ENCODE results near the gene OR2H1. TPM values are rescaled to one million over a fixed set of nuclear protein-coding genes. Genes with fewer than 3 reads are reported as not detected.

OR2H1 gene
- polyA plus RNA-seq, 2 donors: not detected

- Histone ChIP-seq H3K4me1 (ENCODE audit: control insufficient read depth in 2 of 2, insufficient read depth in 2 of 2, low read length in 1 of 2) (no peaks in the 10 kb centered on the region), H3K36me3 (ENCODE audit: control insufficient read depth in 2 of 2, insufficient read depth in 2 of 2, low read length in 1 of 2) (no peaks in the 10 kb centered on the region), H3K27ac (ENCODE audit: low read depth in 2 of 2, low read length in 1 of 2) (no peak overlapping the region), H3K27me3 (ENCODE audit: control insufficient read depth in 1 of 2, insufficient read depth in 2 of 2, low read length in 2 of 2) (peaks cover 0 to 2% of the 10 kb centered on the region in 2 donors), H3K9me3 (ENCODE audit: control insufficient read depth in 2 of 2, insufficient read depth in 1 of 2, low read depth in 1 of 2, low read length in 1 of 2) (peaks cover 0 to 4% of the 10 kb centered on the region in 2 donors), H3K4me3 (ENCODE audit: low read depth in 1 of 2, low read length in 2 of 2) (no peak overlapping the region)
- WGBS, 2 donors: 74 to 90% methylated on average over 3 of the region's 3 CpGs
Observed at GRCh38 chr6:29490055-29490454, 33.1 kb downstream of the OR2H1 start.

DNA sequence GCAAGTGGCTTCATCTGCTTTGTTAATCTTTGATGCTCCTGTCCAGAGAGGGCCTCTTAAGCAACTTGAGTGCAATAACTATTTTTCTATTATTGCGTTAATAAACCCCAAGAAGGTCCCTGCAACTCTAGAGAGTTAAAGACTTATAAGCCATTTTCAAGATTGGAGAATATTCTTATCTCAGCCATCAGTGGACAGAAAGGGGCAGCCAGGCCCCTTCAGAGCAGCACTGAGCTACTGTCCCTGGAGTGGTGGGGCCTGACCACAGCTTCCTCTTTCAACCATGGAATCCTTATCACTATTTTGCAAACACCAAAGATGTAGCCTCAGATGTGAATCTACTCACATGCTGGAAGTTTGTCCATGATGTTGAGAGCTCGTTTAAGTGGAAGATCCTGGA, 33.6 kb downstream of the OR2H1 start:
- no peaks in the 10 kb centered on the region for H3K36me3 ChIP-seq (ENCODE audit: control insufficient read depth in 2 of 2, insufficient read depth in 2 of 2, low read length in 1 of 2)
- H3K4me3 ChIP-seq (ENCODE audit: low read depth in 1 of 2, low read length in 2 of 2): no peak overlapping the region
- H3K27ac ChIP-seq (ENCODE audit: low read depth in 2 of 2, low read length in 1 of 2): no peak overlapping the region
- WGBS, 2 donors: 66 to 68% methylated on average over 2 of the region's 2 CpGs
- H3K4me1 ChIP-seq (ENCODE audit: control insufficient read depth in 2 of 2, insufficient read depth in 2 of 2, low read length in 1 of 2): no peaks in the 10 kb centered on the region
- H3K9me3 ChIP-seq (ENCODE audit: control insufficient read depth in 2 of 2, insufficient read depth in 1 of 2, low read depth in 1 of 2, low read length in 1 of 2): peaks cover 0 to 4% of the 10 kb centered on the region in 2 donors
- H3K27me3 ChIP-seq (ENCODE audit: control insufficient read depth in 1 of 2, insufficient read depth in 2 of 2, low read length in 2 of 2): peaks cover 0 to 2% of the 10 kb centered on the region in 2 donors

- no peak overlapping the region for H3K27ac ChIP-seq (ENCODE audit: low read depth in 2 of 2, low read length in 1 of 2)
- H3K36me3 ChIP-seq (ENCODE audit: control insufficient read depth in 2 of 2, insufficient read depth in 2 of 2, low read length in 1 of 2): no peaks in the 10 kb centered on the region
- no peak overlapping the region for H3K4me3 ChIP-seq (ENCODE audit: low read depth in 1 of 2, low read length in 2 of 2)
- WGBS, 2 donors: 79 to 87% methylated on average over 4 of the region's 4 CpGs
- peaks cover 0 to 4% of the 10 kb centered on the region in 2 donors for H3K9me3 ChIP-seq (ENCODE audit: control insufficient read depth in 2 of 2, insufficient read depth in 1 of 2, low read depth in 1 of 2, low read length in 1 of 2)
- no peaks in the 10 kb centered on the region for H3K4me1 ChIP-seq (ENCODE audit: control insufficient read depth in 2 of 2, insufficient read depth in 2 of 2, low read length in 1 of 2)
- no peaks in the 10 kb centered on the region for H3K27me3 ChIP-seq (ENCODE audit: control insufficient read depth in 1 of 2, insufficient read depth in 2 of 2, low read length in 2 of 2)
Observed at GRCh38 chr6:29491574-29491973, 34.6 kb downstream of the OR2H1 start.

- Histone ChIP-seq H3K4me3 (ENCODE audit: low read depth in 1 of 2, low read length in 2 of 2) (no peak overlapping the region), H3K36me3 (ENCODE audit: control insufficient read depth in 2 of 2, insufficient read depth in 2 of 2, low read length in 1 of 2) (no peaks in the 10 kb centered on the region), H3K27me3 (ENCODE audit: control insufficient read depth in 1 of 2, insufficient read depth in 2 of 2, low read length in 2 of 2) (no peaks in the 10 kb centered on the region), H3K4me1 (ENCODE audit: control insufficient read depth in 2 of 2, insufficient read depth in 2 of 2, low read length in 1 of 2) (no peaks in the 10 kb centered on the region), H3K9me3 (ENCODE audit: control insufficient read depth in 2 of 2, insufficient read depth in 1 of 2, low read depth in 1 of 2, low read length in 1 of 2) (no peaks in the 10 kb centered on the region), H3K27ac (ENCODE audit: low read depth in 2 of 2, low read length in 1 of 2) (no peak overlapping the region)
- WGBS, 2 donors: 69 to 75% methylated on average over 2 of the region's 2 CpGs
Observed at GRCh38 chr6:29493261-29493660, 36.3 kb downstream of the OR2H1 start.

DNA sequence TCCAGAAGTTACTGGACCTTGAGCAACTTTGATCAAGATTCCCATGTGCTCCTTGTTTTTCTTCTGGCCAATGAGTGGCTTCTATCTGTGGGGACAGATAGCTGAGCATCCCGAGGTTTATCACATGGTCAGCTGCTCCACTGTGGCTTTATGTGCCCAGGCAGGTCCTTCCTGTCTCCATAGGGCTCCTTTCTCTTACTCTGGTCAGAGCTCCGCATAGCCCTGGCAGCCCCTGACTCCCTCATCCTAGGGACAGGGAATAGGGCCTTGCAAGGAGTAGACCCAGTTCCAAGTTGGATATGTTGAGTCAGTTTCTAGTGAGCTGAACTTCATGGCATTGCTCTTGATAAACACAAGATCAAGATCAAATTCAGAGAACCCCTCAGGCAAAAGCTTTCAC, 37.2 kb downstream of the OR2H1 start:
- 66 to 72% methylated on average over 2 of the region's 2 CpGs for WGBS, 2 donors
- H3K4me3 ChIP-seq (ENCODE audit: low read depth in 1 of 2, low read length in 2 of 2): no peak overlapping the region
- no peak overlapping the region for H3K27ac ChIP-seq (ENCODE audit: low read depth in 2 of 2, low read length in 1 of 2)
- no peaks in the 10 kb centered on the region for H3K4me1 ChIP-seq (ENCODE audit: control insufficient read depth in 2 of 2, insufficient read depth in 2 of 2, low read length in 1 of 2)
- no peaks in the 10 kb centered on the region for H3K27me3 ChIP-seq (ENCODE audit: control insufficient read depth in 1 of 2, insufficient read depth in 2 of 2, low read length in 2 of 2)
- no peaks in the 10 kb centered on the region for H3K36me3 ChIP-seq (ENCODE audit: control insufficient read depth in 2 of 2, insufficient read depth in 2 of 2, low read length in 1 of 2)
- no peaks in the 10 kb centered on the region for H3K9me3 ChIP-seq (ENCODE audit: control insufficient read depth in 2 of 2, insufficient read depth in 1 of 2, low read depth in 1 of 2, low read length in 1 of 2)

DNA sequence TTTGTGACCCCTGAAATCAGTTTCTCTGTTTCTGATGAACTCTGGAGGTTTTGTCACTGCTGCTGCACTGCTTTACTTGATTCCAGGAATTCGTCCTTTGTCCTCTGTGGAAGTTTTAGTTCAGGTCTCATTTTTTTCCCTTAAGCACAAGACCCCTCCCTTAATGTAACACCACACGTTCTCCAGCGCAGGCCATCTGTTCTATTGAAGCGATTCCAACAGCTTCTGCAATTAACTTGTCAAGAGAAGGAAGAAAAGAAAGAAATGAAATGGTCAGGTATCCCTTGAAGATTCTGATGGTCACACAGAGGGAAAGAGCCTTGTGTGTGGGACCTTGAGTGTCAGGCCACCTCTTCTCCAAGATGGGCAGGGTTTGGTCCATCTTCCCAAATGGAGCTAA, 38.6 kb downstream of the OR2H1 start:
- no peak overlapping the region for H3K27ac ChIP-seq (ENCODE audit: low read depth in 2 of 2, low read length in 1 of 2)
- H3K9me3 ChIP-seq (ENCODE audit: control insufficient read depth in 2 of 2, insufficient read depth in 1 of 2, low read depth in 1 of 2, low read length in 1 of 2): no peaks in the 10 kb centered on the region
- 70% methylated on average over 4 of the region's 4 CpGs for WGBS, 2 donors
- H3K27me3 ChIP-seq (ENCODE audit: control insufficient read depth in 1 of 2, insufficient read depth in 2 of 2, low read length in 2 of 2): no peaks in the 10 kb centered on the region
- H3K36me3 ChIP-seq (ENCODE audit: control insufficient read depth in 2 of 2, insufficient read depth in 2 of 2, low read length in 1 of 2): no peaks in the 10 kb centered on the region
- H3K4me3 ChIP-seq (ENCODE audit: low read depth in 1 of 2, low read length in 2 of 2): no peak overlapping the region
- H3K4me1 ChIP-seq (ENCODE audit: control insufficient read depth in 2 of 2, insufficient read depth in 2 of 2, low read length in 1 of 2): no peaks in the 10 kb centered on the region

DNA sequence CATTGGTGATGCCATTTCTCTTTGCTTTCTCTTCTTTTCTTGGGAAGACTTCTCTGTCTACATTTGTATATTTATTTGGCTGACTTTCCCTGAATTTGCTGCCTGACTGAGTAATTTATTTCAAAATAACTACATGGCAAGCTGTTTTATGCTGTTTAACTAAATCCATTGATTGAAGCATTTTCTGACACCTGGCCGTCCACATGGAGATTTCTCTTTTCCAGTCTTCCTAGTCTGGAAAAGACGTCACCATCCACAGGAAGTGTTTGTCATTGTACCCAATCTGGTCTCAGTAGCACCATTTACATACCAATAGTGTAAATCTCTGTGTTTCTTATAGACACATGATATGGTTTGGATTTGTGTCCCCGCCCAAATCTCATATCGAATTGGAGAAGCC, 40.0 kb downstream of the OR2H1 start:
- WGBS, 2 donors: 74 to 78% methylated on average over 4 of the region's 4 CpGs
- H3K4me1 ChIP-seq (ENCODE audit: control insufficient read depth in 2 of 2, insufficient read depth in 2 of 2, low read length in 1 of 2): no peaks in the 10 kb centered on the region
- H3K9me3 ChIP-seq (ENCODE audit: control insufficient read depth in 2 of 2, insufficient read depth in 1 of 2, low read depth in 1 of 2, low read length in 1 of 2): no peaks in the 10 kb centered on the region
- H3K27ac ChIP-seq (ENCODE audit: low read depth in 2 of 2, low read length in 1 of 2): no peak overlapping the region
- no peak overlapping the region for H3K4me3 ChIP-seq (ENCODE audit: low read depth in 1 of 2, low read length in 2 of 2)
- H3K36me3 ChIP-seq (ENCODE audit: control insufficient read depth in 2 of 2, insufficient read depth in 2 of 2, low read length in 1 of 2): no peaks in the 10 kb centered on the region
- H3K27me3 ChIP-seq (ENCODE audit: control insufficient read depth in 1 of 2, insufficient read depth in 2 of 2, low read length in 2 of 2): no peaks in the 10 kb centered on the region

DNA sequence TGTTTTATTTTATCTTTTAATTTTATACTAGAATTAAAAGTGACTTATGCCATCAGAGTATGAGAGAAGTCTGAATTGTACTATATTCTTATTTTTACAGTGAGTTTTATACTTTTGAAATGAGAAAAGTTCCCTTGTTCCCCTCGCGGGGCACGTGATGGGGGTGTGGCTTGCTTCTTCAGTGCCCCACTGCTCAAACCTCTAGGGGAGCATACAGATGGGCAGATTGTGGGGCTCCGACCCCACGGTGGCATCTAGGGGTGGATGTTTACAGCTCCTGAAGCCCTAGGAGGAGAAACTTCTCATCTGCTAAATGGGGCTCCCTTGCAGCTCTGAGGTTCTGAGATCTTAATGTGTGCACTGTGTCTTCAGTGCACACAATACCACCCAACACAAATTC, 42.7 kb downstream of the OR2H1 start:
- 83 to 85% methylated on average over 5 of the region's 5 CpGs for WGBS, 2 donors
- Histone ChIP-seq H3K27ac (ENCODE audit: low read depth in 2 of 2, low read length in 1 of 2) (no peak overlapping the region), H3K27me3 (ENCODE audit: control insufficient read depth in 1 of 2, insufficient read depth in 2 of 2, low read length in 2 of 2) (no peaks in the 10 kb centered on the region), H3K36me3 (ENCODE audit: control insufficient read depth in 2 of 2, insufficient read depth in 2 of 2, low read length in 1 of 2) (no peaks in the 10 kb centered on the region), H3K4me1 (ENCODE audit: control insufficient read depth in 2 of 2, insufficient read depth in 2 of 2, low read length in 1 of 2) (no peaks in the 10 kb centered on the region), H3K4me3 (ENCODE audit: low read depth in 1 of 2, low read length in 2 of 2) (no peak overlapping the region), H3K9me3 (ENCODE audit: control insufficient read depth in 2 of 2, insufficient read depth in 1 of 2, low read depth in 1 of 2, low read length in 1 of 2) (no peaks in the 10 kb centered on the region)

DNA sequence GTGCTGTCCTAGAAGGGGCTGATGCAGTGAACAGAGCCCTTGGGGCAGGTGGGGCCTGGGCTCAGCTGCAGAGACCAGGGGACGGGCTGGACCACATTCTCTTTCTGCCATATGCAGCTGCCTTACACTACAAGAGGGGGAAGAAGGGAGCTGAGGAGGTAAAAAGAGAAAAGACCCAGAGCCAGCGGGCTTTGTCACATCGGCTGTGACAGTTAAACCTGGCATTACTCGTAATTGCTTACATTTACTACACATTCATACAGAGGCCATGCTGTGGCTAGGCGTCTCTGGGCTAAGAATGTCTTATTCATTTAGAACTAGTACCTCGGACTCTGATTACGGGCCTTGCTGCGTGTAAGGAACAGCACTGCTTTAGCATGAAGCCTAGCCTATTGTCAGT, 43.6 kb downstream of the OR2H1 start:
- Histone ChIP-seq H3K27ac (ENCODE audit: low read depth in 2 of 2, low read length in 1 of 2) (no peak overlapping the region), H3K36me3 (ENCODE audit: control insufficient read depth in 2 of 2, insufficient read depth in 2 of 2, low read length in 1 of 2) (no peaks in the 10 kb centered on the region), H3K9me3 (ENCODE audit: control insufficient read depth in 2 of 2, insufficient read depth in 1 of 2, low read depth in 1 of 2, low read length in 1 of 2) (no peaks in the 10 kb centered on the region), H3K4me3 (ENCODE audit: low read depth in 1 of 2, low read length in 2 of 2) (no peak overlapping the region), H3K27me3 (ENCODE audit: control insufficient read depth in 1 of 2, insufficient read depth in 2 of 2, low read length in 2 of 2) (no peaks in the 10 kb centered on the region), H3K4me1 (ENCODE audit: control insufficient read depth in 2 of 2, insufficient read depth in 2 of 2, low read length in 1 of 2) (no peaks in the 10 kb centered on the region)
- WGBS, 2 donors: 79 to 92% methylated on average over 8 of the region's 8 CpGs

GRCh38 chr6:29501106-29501505, 44.2 kb downstream of the OR2H1 start:
- Histone ChIP-seq H3K36me3 (ENCODE audit: control insufficient read depth in 2 of 2, insufficient read depth in 2 of 2, low read length in 1 of 2) (no peaks in the 10 kb centered on the region), H3K4me1 (ENCODE audit: control insufficient read depth in 2 of 2, insufficient read depth in 2 of 2, low read length in 1 of 2) (no peaks in the 10 kb centered on the region), H3K4me3 (ENCODE audit: low read depth in 1 of 2, low read length in 2 of 2) (no peak overlapping the region), H3K27me3 (ENCODE audit: control insufficient read depth in 1 of 2, insufficient read depth in 2 of 2, low read length in 2 of 2) (no peaks in the 10 kb centered on the region), H3K9me3 (ENCODE audit: control insufficient read depth in 2 of 2, insufficient read depth in 1 of 2, low read depth in 1 of 2, low read length in 1 of 2) (no peaks in the 10 kb centered on the region), H3K27ac (ENCODE audit: low read depth in 2 of 2, low read length in 1 of 2) (no peak overlapping the region)
- WGBS, 2 donors: 88 to 92% methylated on average over 6 of the region's 6 CpGs
